ENCODE measurements around the gene ANKRD26. TPM values are rescaled to one million over a fixed set of nuclear protein-coding genes. Genes with fewer than 3 reads are reported as not detected.

ANKRD26 gene
- polyA plus RNA-seq, 1 of the 3 experiments (the other 2 are of a cell fraction), result 1.0 TPM

DNA sequence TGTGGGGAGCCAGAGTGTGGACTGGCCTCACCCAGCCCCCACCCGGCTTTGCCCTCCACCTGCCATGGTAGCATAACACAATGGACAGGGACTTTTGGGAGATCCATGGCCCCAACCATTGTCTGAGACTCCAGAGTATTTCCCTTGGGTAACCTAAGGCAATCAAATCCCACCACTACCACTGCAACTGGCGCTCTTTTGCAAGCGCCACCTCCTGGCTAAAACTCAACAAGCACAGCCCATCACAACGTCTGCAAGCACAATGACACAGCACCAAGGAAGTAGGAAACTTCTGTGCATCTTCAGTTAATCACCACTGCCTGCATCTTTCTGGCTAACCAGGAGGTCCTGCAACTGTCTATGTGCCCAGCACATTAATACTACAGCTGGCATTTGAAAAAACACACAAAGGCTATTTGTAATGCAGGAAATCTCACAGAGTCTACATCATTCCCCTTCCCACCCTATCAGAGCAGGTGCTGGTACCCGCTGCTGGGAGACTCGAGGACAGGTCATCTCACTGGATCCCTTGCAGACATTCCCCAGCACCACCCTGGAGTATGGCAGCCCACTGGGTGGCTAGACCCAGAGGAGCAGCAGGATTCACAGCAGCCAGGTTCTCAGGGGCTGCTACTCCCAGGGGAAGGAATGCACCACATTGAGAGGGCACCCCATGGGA is 27.7 kb downstream of the ANKRD26 start:
- no peak overlapping the region for H3K9ac ChIP-seq
- no peak overlapping the region for H3K4me2 ChIP-seq
- peaks cover 43 to 53% of the 10 kb centered on the region in 2 experiments for H3K36me3 ChIP-seq (replicated peaks in 1 of 2; ENCODE audit: control insufficient read depth in 1 of 2, insufficient read depth in 2 of 2, low read length in 1 of 2)
- ChIA-PET CTCF (interaction anchor here (1.8 kb wide), 1 partner anchor 10 kb away, joined by 8 read pairs; no protein-coding TSS in a partner anchor), POLR2A (no interaction called here)
- 100% methylated on average over 6 of the region's 6 CpGs for WGBS (ENCODE audit: low lambda C conversion rate)
- no peaks in the 10 kb centered on the region for H3K9me2 ChIP-seq
- no peak for TF ChIP-seq RAD21 (IDR thresholded peaks at IDR 0.05; ENCODE audit: low read length)
- no peak for TF ChIP-seq TEAD4 (IDR thresholded peaks at IDR 0.05; ENCODE audit: borderline replicate concordance, insufficient read depth)
- no peak for TF ChIP-seq ELF1 (IDR thresholded peaks at IDR 0.05)
- TF ChIP-seq MEF2A (IDR thresholded peaks at IDR 0.05; ENCODE audit: borderline replicate concordance, low read depth), result no peak
- no peaks in the 10 kb centered on the region for H3K4me1 ChIP-seq (ENCODE audit: control insufficient read depth in 1 of 2, insufficient read depth in 2 of 2, low read depth in 1 of 2, low read length in 1 of 2)
- H3F3A ChIP-seq (replicated peaks; ENCODE audit: insufficient read depth), result no peaks in the 10 kb centered on the region
- no peak overlapping the region for H3K4me3 ChIP-seq (ENCODE audit: low read depth in 2 of 2, low read length in 1 of 2)
- H3K9me3 ChIP-seq, result no peaks in the 10 kb centered on the region
- H2AFZ ChIP-seq (ENCODE audit: low read depth), result no peak overlapping the region
- no peaks in the 10 kb centered on the region for H3K27me3 ChIP-seq (ENCODE audit: insufficient read depth)
- H3K27ac ChIP-seq (ENCODE audit: low read depth in 2 of 2, low read length in 1 of 2), result no peak overlapping the region
- H4K20me1 ChIP-seq (ENCODE audit: insufficient read depth), result no peaks in the 10 kb centered on the region
- peaks cover 22% of the 10 kb centered on the region; the same call in 1 of the 2 replicates for H3K79me2 ChIP-seq (ENCODE audit: insufficient read depth)
- DNase-seq, result no peak

- POLR2A ChIA-PET, result no interaction called here
- DNase-seq, result no peak
- H3K4me2 ChIP-seq, result no peak overlapping the region
- CTCF ChIA-PET, result no interaction called here
- 88% methylated on average over 2 of the region's 2 CpGs for WGBS (ENCODE audit: low lambda C conversion rate)
- no peak overlapping the region for H2AFZ ChIP-seq (ENCODE audit: low read depth)
- no peaks in the 10 kb centered on the region for H3K27me3 ChIP-seq (ENCODE audit: insufficient read depth)
- H3K36me3 ChIP-seq (replicated peaks in 1 of 2; ENCODE audit: control insufficient read depth in 1 of 2, insufficient read depth in 2 of 2, low read length in 1 of 2), result peaks cover 21 to 38% of the 10 kb centered on the region in 2 experiments
- no peaks in the 10 kb centered on the region for H4K20me1 ChIP-seq (ENCODE audit: insufficient read depth)
- H3K4me1 ChIP-seq (ENCODE audit: control insufficient read depth in 1 of 2, insufficient read depth in 2 of 2, low read depth in 1 of 2, low read length in 1 of 2), result no peaks in the 10 kb centered on the region
- H3K27ac ChIP-seq (ENCODE audit: low read depth in 2 of 2, low read length in 1 of 2), result no peak overlapping the region
- H3K4me3 ChIP-seq (ENCODE audit: low read depth in 2 of 2, low read length in 1 of 2), result no peak overlapping the region
- H3K9ac ChIP-seq, result no peak overlapping the region
- TF ChIP-seq MEF2A (IDR thresholded peaks at IDR 0.05; ENCODE audit: borderline replicate concordance, low read depth), result no peak
- TF ChIP-seq USF2 (IDR thresholded peaks at IDR 0.05; ENCODE audit: borderline replicate concordance, low read depth, low read length), result no peak
- TF ChIP-seq, protein P1, sequence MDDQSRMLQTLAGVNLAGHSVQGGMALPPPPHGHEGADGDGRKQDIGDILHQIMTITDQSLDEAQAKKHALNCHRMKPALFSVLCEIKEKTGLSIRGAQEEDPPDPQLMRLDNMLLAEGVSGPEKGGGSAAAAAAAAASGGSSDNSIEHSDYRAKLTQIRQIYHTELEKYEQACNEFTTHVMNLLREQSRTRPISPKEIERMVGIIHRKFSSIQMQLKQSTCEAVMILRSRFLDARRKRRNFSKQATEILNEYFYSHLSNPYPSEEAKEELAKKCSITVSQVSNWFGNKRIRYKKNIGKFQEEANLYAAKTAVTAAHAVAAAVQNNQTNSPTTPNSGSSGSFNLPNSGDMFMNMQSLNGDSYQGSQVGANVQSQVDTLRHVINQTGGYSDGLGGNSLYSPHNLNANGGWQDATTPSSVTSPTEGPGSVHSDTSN (IDR thresholded peaks at IDR 0.05), result no peak
- no peak for TF ChIP-seq TEAD4 (IDR thresholded peaks at IDR 0.05; ENCODE audit: borderline replicate concordance, insufficient read depth)
- TF ChIP-seq, protein P2, sequence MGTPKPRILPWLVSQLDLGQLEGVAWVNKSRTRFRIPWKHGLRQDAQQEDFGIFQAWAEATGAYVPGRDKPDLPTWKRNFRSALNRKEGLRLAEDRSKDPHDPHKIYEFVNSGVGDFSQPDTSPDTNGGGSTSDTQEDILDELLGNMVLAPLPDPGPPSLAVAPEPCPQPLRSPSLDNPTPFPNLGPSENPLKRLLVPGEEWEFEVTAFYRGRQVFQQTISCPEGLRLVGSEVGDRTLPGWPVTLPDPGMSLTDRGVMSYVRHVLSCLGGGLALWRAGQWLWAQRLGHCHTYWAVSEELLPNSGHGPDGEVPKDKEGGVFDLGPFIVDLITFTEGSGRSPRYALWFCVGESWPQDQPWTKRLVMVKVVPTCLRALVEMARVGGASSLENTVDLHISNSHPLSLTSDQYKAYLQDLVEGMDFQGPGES (IDR thresholded peaks at IDR 0.05; ENCODE audit: low read depth, low read length), result no peak
- TF ChIP-seq, protein P3, sequence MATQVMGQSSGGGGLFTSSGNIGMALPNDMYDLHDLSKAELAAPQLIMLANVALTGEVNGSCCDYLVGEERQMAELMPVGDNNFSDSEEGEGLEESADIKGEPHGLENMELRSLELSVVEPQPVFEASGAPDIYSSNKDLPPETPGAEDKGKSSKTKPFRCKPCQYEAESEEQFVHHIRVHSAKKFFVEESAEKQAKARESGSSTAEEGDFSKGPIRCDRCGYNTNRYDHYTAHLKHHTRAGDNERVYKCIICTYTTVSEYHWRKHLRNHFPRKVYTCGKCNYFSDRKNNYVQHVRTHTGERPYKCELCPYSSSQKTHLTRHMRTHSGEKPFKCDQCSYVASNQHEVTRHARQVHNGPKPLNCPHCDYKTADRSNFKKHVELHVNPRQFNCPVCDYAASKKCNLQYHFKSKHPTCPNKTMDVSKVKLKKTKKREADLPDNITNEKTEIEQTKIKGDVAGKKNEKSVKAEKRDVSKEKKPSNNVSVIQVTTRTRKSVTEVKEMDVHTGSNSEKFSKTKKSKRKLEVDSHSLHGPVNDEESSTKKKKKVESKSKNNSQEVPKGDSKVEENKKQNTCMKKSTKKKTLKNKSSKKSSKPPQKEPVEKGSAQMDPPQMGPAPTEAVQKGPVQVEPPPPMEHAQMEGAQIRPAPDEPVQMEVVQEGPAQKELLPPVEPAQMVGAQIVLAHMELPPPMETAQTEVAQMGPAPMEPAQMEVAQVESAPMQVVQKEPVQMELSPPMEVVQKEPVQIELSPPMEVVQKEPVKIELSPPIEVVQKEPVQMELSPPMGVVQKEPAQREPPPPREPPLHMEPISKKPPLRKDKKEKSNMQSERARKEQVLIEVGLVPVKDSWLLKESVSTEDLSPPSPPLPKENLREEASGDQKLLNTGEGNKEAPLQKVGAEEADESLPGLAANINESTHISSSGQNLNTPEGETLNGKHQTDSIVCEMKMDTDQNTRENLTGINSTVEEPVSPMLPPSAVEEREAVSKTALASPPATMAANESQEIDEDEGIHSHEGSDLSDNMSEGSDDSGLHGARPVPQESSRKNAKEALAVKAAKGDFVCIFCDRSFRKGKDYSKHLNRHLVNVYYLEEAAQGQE (IDR thresholded peaks at IDR 0.05; ENCODE audit: low read depth, low read length), result no peak
- TF ChIP-seq, protein P4, sequence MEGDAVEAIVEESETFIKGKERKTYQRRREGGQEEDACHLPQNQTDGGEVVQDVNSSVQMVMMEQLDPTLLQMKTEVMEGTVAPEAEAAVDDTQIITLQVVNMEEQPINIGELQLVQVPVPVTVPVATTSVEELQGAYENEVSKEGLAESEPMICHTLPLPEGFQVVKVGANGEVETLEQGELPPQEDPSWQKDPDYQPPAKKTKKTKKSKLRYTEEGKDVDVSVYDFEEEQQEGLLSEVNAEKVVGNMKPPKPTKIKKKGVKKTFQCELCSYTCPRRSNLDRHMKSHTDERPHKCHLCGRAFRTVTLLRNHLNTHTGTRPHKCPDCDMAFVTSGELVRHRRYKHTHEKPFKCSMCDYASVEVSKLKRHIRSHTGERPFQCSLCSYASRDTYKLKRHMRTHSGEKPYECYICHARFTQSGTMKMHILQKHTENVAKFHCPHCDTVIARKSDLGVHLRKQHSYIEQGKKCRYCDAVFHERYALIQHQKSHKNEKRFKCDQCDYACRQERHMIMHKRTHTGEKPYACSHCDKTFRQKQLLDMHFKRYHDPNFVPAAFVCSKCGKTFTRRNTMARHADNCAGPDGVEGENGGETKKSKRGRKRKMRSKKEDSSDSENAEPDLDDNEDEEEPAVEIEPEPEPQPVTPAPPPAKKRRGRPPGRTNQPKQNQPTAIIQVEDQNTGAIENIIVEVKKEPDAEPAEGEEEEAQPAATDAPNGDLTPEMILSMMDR (IDR thresholded peaks at IDR 0.05), result no peak
- no peak for TF ChIP-seq NFIC (IDR thresholded peaks at IDR 0.05; ENCODE audit: borderline replicate concordance)
- no peak for TF ChIP-seq POLR2AphosphoS5 (IDR thresholded peaks at IDR 0.05; ENCODE audit: low read depth, low read length)
- no peaks in the 10 kb centered on the region for H3F3A ChIP-seq (replicated peaks; ENCODE audit: insufficient read depth)
- H3K9me3 ChIP-seq, result no peaks in the 10 kb centered on the region
- H3K9me2 ChIP-seq, result no peaks in the 10 kb centered on the region
- H3K79me2 ChIP-seq (ENCODE audit: insufficient read depth), result 0 out of 2 replicates have a peak, but pooled peaks cover 3% of the 10 kb centered on the region
Measured at GRCh38 chr10:27068217-27068891, 31.9 kb downstream of the ANKRD26 start.

Data from SK-N-SH (cell line).